DMS53 treated with DMSO at 0.1 percent for 48 hours (cell line): Measurements from ENCODE around the gene TEX22.

ENCODE experiments used
- DNase-seq: peaks from one replicate; lab custom pipeline; 2025; ENCODE audit not compliant: unreplicated experiment; lab: John Stamatoyannopoulos, UW

The TEX22 gene

DNA sequence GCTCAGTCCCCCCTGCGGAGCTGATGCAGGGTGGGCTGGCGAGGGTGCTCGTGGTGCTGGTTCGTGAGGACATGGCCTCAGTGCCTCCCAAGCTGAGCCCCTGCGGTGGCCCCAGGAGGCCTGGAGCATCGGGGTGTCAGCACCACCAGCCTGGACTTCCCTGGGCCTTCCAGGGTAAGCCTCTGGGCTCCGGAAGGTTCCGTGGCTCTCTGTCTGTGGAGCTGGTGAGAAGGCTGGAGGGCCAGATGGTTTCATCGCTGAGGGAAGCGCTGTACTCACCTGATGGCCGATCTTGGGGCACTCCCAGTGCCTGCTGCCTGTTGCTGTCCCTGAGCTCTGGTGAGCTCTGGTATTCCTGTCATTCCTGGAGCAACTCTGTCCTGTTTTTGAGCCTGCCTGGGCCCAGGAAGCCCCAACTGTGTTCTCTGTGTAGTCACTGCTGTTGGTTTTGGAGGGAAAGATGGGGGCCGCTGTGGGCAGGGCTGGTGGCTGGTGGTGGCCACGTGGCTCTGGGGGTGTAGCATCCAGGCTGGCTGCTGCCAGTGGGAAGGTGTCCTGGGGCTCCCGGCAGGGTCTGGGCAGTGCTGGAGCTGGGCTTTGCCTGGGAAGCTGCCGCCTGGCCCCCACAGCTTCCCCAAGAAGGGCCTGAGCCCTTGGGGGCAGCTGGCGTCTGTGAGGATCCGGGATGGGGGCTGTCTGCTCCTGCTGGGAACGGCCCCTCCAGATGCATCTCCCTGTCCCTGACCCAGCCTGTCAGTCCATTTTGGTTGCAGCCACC is 39.6 kb downstream of the TEX22 start:
- no peak for DNase-seq

DNA sequence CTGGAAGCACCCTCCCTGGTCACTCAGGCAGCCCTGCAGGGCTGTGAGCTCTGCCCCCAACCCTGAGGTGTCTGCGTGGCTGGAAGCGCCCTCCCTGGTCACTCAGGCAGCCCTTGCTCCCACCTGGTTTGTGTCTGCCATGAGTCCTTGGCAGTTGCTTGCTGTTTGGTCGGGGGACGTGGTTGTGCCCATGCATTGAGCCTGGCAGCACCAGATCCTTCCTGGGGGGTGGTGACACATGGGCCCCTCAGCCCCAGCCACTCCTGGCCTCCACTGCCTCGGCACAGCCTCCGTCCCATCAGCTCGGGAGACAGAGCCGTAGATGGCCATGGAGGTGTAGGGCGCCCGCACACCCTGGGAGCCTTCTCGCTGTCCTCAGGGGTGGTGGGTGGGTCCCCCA is 40.8 kb downstream of the TEX22 start:
- no peak for DNase-seq

DNA sequence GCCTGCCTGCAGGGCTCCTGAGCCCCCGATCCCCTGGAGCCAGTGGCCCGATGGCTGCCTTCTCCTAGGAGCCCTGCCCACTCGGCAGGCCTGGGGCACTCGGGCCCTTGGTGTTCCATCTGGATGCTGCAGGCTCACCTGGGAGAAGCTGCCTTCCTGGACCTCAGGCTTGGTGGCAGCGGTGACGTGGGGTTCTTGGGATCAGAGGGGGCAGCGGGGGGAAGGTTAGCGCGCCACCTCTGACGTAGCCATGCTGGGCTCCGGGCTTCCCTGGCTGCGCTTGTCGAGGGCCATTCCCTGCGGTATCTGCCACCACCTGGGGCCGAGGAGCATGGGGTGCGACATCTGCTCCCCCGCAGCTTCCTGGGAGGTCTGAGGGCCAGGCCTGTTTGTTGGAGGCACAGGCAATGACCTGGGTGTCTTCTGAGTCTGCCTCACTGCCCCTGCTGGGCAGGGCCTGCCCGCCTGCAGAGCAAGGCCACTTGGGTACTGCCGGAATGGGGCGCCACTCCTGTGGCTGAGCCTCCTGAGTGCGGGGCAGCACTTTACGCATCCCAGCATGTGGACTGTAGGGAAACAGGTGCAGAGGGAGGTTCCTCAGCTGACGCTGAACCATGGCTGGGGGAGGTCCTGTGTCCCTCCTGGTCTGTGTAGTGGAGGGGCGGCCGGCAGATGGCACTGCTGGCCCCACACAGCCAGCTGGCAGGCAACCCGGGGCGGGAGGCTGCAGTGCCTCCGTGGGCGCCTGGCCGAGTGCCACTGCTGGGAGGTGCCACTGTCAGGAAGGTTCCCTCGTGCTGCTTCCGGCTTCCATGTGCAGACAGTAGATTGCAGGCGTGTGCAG is 41.6 kb downstream of the TEX22 start:
- DNase-seq: no peak

DNA sequence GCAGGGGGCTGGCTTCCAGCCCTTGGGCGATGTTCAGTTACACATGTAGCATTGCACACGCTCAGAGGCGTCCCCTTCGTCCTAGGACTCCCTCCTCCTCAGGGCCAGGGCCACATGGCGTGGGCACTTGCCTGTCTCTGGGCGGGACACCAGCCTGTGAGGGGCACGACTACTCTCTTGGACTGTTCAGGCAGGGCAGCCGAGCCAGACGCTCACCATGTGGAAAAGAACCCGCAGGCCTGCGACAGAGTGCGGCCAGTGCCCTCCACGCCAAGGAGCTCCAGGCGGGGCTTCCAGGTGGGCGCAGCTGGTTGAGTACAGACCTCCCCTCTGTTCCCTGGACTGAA is 42.2 kb downstream of the TEX22 start:
- DNase-seq: no peak

DNA sequence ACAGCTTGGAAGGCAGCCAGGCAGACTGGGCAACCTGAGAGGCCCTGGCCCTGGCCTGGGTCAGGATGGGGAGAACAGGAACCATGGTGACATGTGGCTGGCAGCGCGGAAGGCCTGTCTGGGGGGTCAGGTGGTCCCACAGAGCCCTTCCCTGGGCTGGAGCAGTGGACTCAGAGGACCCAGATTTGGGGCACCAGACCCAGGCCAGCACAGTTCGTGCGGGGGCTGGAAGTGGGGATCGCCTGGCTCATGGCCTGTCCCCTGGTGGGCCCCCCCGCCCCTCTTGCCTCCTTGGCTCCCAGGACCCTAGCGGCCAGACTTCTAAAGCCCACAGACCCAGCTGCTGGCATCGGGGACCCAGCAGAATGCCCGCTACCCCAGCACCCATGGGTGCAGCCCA is 42.7 kb downstream of the TEX22 start:
- DNase-seq: no peak

DNA sequence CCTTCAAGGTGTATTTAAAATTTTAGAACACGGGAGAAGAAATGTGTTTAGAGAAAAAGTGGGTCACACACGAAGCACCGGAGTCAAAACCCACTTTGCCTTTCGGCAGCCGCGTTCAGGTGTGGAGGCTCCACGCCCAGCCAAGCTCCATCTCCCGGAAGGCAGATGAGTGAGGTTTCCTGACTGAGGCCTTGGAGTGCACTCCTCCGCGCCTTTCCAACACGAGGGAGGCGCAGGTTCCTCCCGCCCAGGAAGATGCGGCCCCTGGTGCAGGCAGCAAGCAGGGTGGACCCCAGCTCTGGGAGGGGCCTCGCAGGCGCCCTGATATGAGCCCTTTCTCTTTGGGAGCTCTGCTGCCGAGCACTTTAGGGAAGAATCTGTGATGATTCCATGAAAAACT is 43.8 kb downstream of the TEX22 start:
- DNase-seq: no peak

DNA sequence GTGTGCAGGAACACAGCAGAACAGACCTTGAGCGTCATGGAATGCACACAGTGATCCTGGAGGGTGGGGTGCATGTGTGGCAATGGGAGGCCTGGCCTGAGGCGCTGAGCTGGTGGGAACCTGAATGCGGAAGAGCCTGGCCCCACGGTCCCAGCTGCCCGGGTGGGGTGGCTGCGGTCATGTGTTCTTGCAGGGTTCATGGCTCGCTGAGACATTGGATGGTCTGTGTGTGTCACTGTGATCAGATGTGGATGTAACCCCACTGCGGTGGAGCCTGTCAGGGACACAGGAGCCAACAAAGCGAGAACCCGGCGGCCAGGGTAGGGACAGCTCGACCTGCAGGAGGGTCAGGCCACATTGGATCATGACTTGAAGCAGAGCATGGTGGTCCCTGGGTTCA is 44.5 kb downstream of the TEX22 start:
- DNase-seq: no peak

DNA sequence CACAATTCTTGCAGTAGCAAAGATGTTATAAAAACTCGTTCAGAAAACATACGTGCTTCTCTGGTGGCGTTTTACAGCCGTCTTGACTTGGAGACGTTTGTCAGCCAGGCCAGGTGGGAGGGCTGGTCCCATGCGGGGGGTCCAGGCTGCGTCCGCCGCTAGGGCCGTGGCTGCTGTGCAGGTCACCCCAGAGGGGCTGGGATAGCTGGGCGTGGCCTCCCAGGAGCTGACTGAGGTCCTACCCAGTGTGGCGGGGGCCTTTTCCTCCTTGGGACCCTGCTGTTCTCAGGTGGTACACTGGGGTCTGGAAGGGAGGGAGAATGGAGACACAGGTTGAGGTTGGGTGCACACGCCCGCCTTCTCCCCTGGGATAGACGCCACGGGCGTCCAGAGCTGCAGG is 46.5 kb downstream of the TEX22 start:
- DNase-seq: no peak

DNA sequence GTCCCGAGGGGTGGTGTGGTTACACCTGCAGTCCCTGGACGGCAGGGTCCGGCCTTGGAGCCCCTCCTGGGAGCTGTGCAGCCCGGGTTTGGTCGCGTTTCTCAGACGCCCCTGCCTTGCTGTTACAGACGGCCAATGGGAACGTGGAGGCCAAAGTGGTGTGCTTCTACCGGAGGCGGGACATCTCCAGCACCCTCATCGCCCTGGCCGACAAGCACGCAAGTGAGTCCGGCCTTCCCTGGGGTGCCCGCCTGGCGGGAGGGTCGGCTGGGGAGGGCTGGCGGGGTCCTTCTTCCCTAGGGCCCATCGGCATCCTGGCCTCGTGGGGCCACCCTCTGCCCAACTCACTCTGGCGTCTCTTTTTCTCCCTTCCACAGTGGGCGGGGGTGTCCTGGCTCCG is 47.0 kb downstream of the TEX22 start:
- DNase-seq: no peak

DNA sequence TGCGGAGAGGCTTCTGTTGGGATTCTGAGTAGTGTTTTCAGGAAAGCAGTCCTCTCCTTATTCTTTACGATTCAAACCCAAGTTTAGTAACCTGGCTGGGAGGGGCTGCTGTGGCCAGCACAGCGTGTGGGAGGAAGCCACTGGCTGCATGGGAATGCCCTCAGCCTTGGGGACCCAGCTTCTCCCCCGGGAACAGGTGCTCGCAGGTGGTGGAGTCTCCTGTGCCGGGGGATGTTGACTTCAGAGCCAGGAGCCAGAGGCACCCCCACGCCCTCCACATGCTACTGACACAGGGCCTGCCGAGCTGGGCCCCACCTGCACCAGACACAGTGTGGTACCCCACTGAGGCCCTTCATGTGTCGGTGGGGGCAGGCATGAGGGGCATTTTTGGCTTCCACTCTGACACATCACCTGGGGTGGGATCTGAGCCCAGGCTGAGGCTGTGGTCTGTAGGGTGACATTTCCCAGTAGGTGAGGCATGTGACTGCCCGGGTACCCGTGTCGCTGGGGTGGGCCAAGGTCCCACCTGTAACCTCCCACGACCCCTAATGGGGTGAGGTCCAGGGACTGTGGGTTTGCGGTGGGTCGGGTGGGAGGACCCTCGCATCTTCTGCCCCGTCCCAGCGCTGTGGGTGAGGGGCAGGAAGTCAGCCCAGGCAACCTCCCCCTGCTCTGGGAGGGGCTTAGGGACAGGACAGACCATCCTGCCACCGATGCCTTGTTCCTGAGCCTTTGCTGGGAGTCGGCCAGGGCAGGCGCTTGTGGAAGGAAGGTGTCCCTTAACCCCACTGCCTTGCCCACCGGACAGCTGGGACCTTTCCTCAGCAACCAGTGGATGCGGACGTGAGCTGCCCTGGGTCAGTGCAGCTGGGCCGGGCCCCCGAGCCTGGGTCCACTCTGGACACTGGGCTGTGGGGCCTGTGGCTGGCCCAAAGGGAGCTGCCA is 47.8 kb downstream of the TEX22 start:
- no peak for DNase-seq

DNA sequence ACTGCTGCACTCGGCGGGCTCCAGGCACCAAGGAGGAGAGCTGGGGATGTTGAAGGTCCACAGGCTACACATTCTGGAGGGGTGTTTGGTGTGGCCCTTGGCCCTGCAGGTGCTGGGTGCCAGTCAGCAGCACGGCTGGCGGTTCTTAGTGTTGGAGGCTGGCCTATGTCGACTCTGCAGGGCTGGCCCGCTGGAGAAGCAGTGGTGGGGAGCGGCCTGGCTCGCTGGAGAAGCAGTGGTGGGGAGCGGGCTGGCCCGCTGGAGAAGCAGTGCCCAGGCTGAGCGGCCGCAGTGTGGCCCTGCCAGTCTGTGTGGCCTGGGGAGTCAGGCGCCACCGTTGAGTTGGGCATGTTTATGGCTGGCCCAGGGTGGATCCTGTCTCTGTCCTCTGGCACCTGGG is 48.6 kb downstream of the TEX22 start:
- DNase-seq: no peak

DNA sequence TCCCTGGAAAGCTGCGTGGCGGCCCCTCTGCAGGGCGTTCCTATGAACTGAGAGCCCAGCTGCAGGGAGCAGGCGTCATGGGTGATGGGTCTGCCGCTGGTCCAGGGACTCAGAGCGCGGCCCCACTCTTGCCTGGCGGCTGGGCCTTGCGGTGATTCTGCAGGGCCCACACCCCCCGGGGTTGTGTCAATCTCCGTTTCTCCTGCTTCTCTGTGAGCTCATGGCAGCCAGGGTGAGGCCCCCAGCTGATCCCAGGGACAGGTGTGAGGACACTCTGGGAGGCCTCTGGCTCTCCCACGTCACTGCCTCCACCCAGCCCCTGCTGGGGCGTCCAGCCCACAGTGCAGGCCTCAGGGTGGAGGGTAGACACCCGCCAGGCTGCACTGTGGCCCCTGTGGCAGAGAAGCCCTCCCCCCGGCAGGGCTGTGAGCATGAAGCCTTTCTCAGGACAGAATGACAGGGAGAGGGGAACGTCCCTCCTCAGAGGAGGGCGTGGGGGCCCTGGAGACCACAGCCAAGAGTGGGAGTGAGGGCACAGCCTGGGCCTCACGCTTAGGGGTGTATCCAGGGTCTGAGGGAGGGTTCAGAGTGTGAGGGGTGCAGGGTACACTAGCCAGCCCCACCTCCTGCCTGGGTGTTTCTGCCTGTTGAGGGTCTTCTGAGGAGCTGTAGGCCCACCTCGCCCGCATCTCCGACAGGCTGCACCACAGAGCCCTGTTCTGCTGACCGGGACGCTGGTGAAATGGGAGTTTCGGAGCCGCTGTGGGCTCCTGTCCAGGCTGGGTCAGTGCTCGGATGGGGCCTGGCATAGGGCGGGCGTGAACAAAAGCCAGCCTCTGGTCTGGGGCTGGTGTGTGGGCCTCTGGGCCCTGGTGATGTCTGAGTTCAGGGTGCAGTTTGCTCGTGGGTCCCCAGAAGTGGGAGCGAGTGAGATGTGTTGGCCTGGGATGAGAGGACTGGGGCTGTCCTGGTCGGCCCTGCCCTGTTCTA is 49.6 kb downstream of the TEX22 start:
- DNase-seq: no peak

DNA sequence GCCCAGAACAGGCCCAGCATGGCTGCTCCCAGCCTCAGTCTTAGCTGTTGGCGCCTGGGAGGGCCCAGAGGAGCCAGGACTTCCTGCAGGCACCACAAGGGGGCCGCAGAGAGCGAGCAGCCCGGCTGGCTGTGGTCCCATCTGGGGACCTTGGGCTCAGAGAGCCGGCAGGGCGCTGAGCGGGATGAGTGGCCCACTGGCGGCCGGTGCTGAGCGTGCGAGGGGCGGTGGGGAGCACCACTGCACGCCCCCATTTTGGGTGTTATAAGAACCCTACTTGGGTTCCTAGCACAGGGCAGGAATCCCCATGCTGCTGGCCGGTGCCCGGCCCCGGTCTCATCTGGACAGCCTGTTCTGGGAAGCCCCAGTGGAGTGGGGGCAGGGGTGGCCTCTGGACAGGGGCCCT is 50.4 kb downstream of the TEX22 start:
- DNase-seq: no peak

DNA sequence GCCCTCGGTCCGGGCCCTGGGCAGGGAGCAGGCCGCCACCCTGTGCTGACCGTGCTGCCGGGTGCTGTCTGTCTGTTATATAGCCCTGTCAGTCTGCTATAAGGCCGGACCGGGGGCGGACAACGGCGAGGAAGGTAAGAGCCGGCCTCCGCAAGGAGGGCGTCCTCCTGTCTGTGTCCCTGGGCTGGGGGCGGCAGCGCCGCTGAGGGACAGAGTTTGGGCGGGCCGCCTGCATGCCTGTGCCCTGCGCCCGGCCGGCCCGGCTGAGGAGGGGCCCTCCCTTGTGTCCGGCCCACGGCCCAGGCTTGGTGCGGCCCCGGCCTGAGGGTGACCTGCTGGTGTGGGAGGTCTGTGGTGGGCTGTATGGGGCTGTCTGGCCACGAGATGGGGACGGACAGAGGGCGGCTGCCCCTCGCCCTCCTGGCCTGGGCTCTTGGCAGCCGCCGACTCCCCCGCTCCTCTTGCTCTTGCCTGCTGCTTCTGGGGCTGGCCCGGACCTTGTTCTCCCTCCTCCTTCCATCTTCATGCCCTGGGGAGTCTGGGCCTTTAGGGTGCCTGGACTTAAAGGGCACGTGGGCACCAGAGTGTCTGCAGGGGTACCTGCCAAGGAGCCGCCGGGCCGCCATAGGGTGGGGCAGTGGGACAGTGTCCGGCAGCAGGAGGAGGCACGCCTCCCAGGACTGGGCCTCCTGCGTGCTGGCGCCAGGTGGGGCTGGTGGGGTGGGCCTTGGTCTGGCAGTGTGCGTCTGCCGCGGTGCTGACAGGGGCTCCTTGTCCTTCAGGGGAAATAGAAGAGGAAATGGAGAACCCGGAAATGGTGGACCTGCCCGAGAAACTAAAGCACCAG is 51.2 kb downstream of the TEX22 start:
- DNase-seq: no peak

DNA sequence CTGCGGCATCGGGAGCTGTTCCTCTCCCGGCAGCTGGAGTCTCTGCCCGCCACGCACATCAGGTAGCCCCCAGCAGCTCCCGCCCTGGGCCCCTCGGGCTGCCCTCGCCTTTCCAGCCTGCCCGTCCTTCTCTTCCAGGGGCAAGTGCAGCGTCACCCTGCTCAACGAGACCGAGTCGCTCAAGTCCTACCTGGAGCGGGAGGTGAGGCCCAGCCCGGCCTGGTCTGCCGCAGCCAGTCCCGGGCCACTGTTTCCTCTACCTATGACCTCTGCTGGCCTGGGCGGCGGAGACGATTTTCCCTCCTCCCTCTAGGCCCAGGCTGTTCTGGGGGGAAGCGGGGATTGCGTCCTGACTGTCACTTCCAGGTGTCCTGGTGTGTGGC is 51.8 kb downstream of the TEX22 start:
- no peak for DNase-seq

DNA sequence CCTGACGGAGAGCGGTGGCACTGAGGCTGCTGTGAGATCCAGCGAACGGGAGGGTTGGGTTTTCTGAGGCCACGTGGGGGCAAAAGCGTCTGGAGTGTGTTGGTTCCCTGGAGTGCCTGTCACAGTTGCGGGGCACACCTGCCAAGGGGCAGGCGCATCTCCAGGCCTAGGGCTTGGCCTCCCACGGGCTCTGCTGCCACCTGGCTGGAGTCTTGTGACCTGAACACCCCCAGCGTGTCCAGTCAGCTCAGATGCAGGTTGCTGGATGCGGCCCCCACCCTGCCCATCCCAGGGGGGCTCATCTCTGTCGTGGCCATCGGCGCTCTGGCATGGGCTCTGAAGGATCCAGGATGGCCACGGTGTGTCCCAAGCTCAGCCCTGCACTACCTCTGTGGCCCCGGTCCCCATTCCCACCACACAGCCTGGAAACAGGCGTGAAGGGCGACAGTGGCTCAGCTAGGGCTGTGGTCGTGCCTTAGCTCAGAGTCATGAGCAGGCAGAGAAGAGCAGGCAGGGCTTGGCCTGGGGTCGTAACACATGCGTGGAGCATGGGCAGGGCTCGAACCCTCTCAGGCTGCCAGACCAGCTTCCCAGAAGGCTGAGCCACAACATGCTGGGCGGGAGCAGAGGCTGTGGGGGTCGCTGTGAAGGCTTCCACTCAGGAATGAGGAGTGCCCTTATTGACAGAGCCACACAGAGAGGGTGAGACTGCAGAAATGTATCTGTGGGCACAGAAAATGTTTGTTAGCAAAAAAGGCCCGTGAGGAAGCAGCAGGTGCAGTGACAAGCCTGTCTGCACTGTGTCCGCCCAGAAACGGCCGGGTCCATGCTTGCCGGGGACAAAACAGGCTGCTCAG is 52.8 kb downstream of the TEX22 start:
- DNase-seq: no peak

DNA sequence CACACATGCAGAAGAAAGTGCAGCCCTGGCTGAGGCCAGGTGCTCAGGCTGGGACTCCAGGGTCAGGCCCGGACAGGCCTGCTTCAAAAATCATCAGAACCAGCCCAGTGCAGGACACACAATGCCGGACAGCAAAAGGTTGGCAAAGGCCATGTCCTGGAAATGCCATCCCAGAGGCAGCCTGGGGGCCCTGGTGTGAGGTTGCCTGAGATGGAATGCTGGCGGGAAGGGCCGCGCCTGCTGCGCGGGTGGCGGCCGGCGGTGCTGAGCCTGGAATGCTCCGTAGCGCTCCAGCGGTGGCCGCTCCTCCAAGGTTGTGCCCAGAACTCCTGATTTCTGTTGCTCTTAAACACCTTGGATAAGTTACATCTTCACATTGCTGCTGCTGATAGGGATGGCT is 54.6 kb downstream of the TEX22 start:
- no peak for DNase-seq

DNA sequence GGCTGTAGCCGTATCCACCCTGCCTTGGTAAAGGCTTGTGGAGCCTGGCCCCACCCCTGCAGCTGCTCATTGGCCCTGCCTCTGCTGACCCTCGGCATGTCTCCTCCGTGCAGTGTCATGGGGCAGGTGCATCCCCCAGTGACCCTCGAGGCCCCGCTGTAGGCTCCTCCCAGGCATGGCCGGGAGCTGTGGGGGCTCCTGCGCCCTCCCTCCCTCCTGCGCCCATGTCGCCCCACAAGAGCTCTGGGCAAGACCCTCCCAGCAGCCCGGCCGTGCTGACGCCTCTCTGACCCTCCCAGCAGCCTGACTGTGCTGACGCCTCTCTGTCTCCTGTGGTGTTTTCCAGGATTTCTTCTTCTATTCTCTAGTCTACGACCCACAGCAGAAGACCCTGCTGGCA is 55.5 kb downstream of the TEX22 start:
- no peak for DNase-seq
